Activated CD4-positive, alpha-beta T cell treated with anti-CD3 and anti-CD28 coated beads, Interleukin-2, amount 10 ng/mL, durations not matched to agents 24 days and 14 days (primary cell): Measurements from ENCODE around the gene IQGAP2. TPM values are rescaled to one million over a fixed set of nuclear protein-coding genes. Genes with fewer than 3 reads are reported as not detected.
"Not testable (repeated sequence)": the region's sequence is repeated elsewhere in the genome, so short reads cannot be mapped to it uniquely, and the experiment has no call there.

Experiments
- DNase-seq: peaks from one replicate; pipeline ENCODE4 v3.0.0; 2022
- H3K27ac Mint-ChIP-seq: one replicate; pipeline ENCODE4 v1.8.0; 2022; ENCODE audit warnings: mild to moderate bottlenecking, mixed read lengths
- H3K27me3 Mint-ChIP-seq: one replicate; pipeline ENCODE4 v1.8.0; 2022; ENCODE audit warnings: mixed read lengths
- H3K36me3 Mint-ChIP-seq: one replicate; pipeline ENCODE4 v1.8.0; 2022; ENCODE audit warnings: low read depth, mild to moderate bottlenecking, mixed read lengths
- H3K4me1 Mint-ChIP-seq: one replicate; pipeline ENCODE4 v1.8.0; 2021; ENCODE audit warnings: mixed read lengths
- H3K4me3 Mint-ChIP-seq: one replicate; pipeline ENCODE4 v1.8.0; 2022; ENCODE audit warnings: mild to moderate bottlenecking, moderate library complexity, mixed read lengths
- H3K9me3 Mint-ChIP-seq: one replicate; pipeline ENCODE4 v1.8.0; 2021; ENCODE audit warnings: mixed read lengths
- intact Hi-C: fragments of 100-400 bp; cut with micrococcal nuclease; formaldehyde crosslinking; loops from one replicate; pipeline ENCODE4 v1.15.1; 2023
- total RNA-seq: library from RNA; stranded (reverse); gene quantifications from 2 replicates; pipeline ENCODE4 v1.2.3, GENCODE V29; 2022

Gene IQGAP2
- 37.3 and 39.3 TPM in 2 replicates for total RNA-seq

DNA sequence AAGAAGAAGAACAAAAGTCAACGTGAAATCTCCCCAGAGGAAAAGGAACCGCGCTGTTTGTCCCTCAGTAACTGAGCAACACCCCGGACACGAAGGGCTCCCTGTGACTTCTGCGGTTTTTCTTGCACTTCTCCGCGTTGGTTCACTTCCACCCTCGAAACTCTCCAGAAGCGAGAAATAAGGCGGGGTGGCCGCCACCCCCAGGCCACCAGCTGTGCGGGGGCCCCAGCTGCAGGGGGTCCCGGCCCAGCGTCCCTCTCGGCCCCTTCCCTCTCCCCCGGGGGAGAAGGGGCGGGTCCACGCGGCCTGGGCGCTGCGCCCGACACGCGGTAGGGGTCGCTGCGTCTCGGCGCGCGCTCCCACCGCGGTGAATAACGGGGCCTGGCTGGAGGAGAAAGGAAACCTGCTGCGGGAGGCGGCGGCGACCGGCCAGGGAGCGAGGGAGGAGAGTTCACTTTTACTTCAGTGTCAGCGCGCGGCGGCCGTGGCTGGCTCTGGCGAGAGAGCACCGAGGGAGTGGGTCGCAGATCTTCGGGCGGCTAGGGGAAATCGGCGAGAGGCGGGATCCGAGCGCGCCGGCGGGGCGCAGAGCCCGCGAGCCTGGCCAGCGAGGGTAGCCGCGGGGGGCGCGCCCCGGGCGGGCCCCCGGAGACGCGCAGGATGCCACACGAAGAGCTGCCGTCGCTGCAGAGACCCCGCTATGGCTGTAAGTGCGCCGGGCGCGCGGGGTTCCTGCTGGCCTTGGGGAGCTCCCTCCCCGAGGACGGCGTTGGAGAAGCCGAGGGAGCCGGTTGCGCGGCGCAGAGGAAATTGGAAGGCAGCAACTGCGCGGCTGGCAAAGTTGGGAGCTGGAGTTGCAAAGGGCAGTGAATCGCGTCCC, at the start of gene IQGAP2:
Gene IQGAP2 (plus strand): TSS at position 400 of the 880 bp plus-strand sequence. CDS start 261 bp downstream, at position 661.
- H3K4me1 Mint-ChIP-seq = peaks cover 57% of the 10 kb centered on the region
- H3K4me3 Mint-ChIP-seq = peak within 1 kb of the TSS; percentile 95
- H3K36me3 Mint-ChIP-seq = peaks cover 15% of the 10 kb centered on the region
- no peaks in the 10 kb centered on the region for H3K9me3 Mint-ChIP-seq
- H3K27ac Mint-ChIP-seq = peak within 1 kb of the TSS; percentile 99
- peak; percentile 96 for DNase-seq
- intact Hi-C loops = loop anchor here (1.0 to 10.0 kb wide), 11 partner anchors 35 to 1826 kb away; partner anchors contain the start of genes GFM2 and NSA2
- peaks cover 7% of the 10 kb centered on the region for H3K27me3 Mint-ChIP-seq

GRCh38 chr5:76356887-76357286, 46.2 kb upstream of the IQGAP2 start:
- intact Hi-C loops = no loop called here
- Mint-ChIP-seq H3K27ac (no peak overlapping the region), H3K36me3 (no peaks in the 10 kb centered on the region), H3K4me3 (no peak overlapping the region), H3K9me3 (no peaks in the 10 kb centered on the region), H3K4me1 (no peaks in the 10 kb centered on the region), H3K27me3 (peaks cover 7% of the 10 kb centered on the region)
- DNase-seq = no peak

GRCh38 chr5:76363352-76364225, 39.5 kb upstream of the IQGAP2 start:
- DNase-seq = no peak
- no peaks in the 10 kb centered on the region for H3K9me3 Mint-ChIP-seq
- no peak overlapping the region for H3K4me3 Mint-ChIP-seq
- no peak overlapping the region for H3K27ac Mint-ChIP-seq
- peaks cover 4% of the 10 kb centered on the region for H3K27me3 Mint-ChIP-seq
- intact Hi-C loops = no loop called here
- H3K36me3 Mint-ChIP-seq = peaks cover 2% of the 10 kb centered on the region
- peaks cover 15% of the 10 kb centered on the region for H3K4me1 Mint-ChIP-seq

- Mint-ChIP-seq H3K27me3 (peaks cover 2% of the 10 kb centered on the region), H3K36me3 (peaks cover 2% of the 10 kb centered on the region), H3K4me1 (peaks cover 20% of the 10 kb centered on the region), H3K9me3 (peaks cover 4% of the 10 kb centered on the region), H3K27ac (no peak overlapping the region), H3K4me3 (no peak overlapping the region)
- no peak for DNase-seq
- intact Hi-C loops = no loop called here
Observed at GRCh38 chr5:76364226-76364589, 38.9 kb upstream of the IQGAP2 start.

DNA sequence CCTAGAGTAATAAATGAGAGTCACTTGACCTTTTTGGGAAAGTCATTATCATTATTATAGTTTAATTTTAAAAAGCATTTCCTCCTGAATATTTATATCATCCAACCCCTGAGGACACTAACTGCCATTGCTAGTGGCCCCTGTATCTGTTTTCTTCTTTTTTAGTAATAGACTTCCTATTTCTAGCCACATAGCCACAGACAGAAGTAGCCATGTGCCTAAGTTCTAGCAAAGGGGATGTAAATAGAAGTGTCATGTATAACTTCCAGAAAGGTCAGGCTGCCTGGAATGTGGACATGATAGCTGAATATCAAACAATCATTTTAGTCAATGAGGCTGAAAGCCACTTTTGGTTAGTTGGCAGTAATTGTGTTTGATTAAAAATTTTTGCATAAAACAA, 37.5 kb upstream of the IQGAP2 start:
- peaks cover 2% of the 10 kb centered on the region for H3K36me3 Mint-ChIP-seq
- peaks cover 4% of the 10 kb centered on the region for H3K9me3 Mint-ChIP-seq
- peaks cover 20% of the 10 kb centered on the region for H3K4me1 Mint-ChIP-seq
- DNase-seq = no peak
- intact Hi-C loops = no loop called here
- no peaks in the 10 kb centered on the region for H3K27me3 Mint-ChIP-seq
- H3K27ac Mint-ChIP-seq = no peak overlapping the region
- no peak overlapping the region for H3K4me3 Mint-ChIP-seq

GRCh38 chr5:76366596-76366995, 36.5 kb upstream of the IQGAP2 start:
- Mint-ChIP-seq H3K9me3 (peaks cover 4% of the 10 kb centered on the region), H3K27me3 (no peaks in the 10 kb centered on the region), H3K4me1 (peaks cover 20% of the 10 kb centered on the region), H3K27ac (no peak overlapping the region), H3K36me3 (peaks cover 2% of the 10 kb centered on the region), H3K4me3 (no peak overlapping the region)
- DNase-seq = no peak
- intact Hi-C loops = no loop called here

- H3K27me3 Mint-ChIP-seq = no peaks in the 10 kb centered on the region
- H3K36me3 Mint-ChIP-seq = peaks cover 2% of the 10 kb centered on the region
- H3K4me3 Mint-ChIP-seq = no peak overlapping the region
- H3K9me3 Mint-ChIP-seq = peaks cover 4% of the 10 kb centered on the region
- peak; percentile 68 for DNase-seq
- intact Hi-C loops = loop anchor here (1.0 to 2.0 kb wide), 4 partner anchors 35 to 180 kb away; no protein-coding TSS in a partner anchor
- peak overlapping the region; percentile 84 for H3K27ac Mint-ChIP-seq
- H3K4me1 Mint-ChIP-seq = peaks cover 24% of the 10 kb centered on the region
Observed at GRCh38 chr5:76367623-76368371, 35.3 kb upstream of the IQGAP2 start.

GRCh38 chr5:76368941-76369340, 34.1 kb upstream of the IQGAP2 start:
- intact Hi-C loops = loop anchor here (1.0 to 2.0 kb wide), 4 partner anchors 33 to 178 kb away; no protein-coding TSS in a partner anchor
- H3K36me3 Mint-ChIP-seq = peaks cover 2% of the 10 kb centered on the region
- H3K27me3 Mint-ChIP-seq = no peaks in the 10 kb centered on the region
- DNase-seq = no peak
- H3K4me3 Mint-ChIP-seq = no peak overlapping the region
- peak overlapping the region; percentile 84 for H3K27ac Mint-ChIP-seq
- peaks cover 23% of the 10 kb centered on the region for H3K4me1 Mint-ChIP-seq
- peaks cover 4% of the 10 kb centered on the region for H3K9me3 Mint-ChIP-seq

DNA sequence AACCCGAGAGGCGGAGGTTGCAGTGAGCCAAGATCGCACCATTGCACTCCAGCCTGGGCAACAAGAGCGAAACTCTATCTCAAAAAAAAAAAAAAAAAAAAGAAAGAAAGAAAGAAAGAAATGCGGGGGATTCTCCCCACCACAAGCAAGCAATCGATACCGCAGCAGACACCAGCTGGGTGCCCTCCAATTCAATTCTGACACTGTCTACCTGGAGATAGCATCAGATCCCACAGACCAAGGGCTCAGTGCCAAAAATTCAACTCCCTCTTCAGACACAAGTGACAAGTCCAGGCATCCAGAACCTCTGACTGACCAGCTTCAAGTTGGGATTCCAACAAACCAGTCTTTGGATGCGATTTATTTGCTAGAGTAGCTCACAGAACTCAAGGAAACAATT, 33.4 kb upstream of the IQGAP2 start:
- H3K27me3 Mint-ChIP-seq, H3K27ac Mint-ChIP-seq, DNase-seq, H3K4me3 Mint-ChIP-seq, H3K9me3 Mint-ChIP-seq, H3K36me3 Mint-ChIP-seq: not testable (repeated sequence)
- H3K4me1 Mint-ChIP-seq = peaks cover 20% of the 10 kb centered on the region
- intact Hi-C loops = loop anchor here (2.0 kb wide), 1 partner anchor 37 kb away; no protein-coding TSS in a partner anchor

DNA sequence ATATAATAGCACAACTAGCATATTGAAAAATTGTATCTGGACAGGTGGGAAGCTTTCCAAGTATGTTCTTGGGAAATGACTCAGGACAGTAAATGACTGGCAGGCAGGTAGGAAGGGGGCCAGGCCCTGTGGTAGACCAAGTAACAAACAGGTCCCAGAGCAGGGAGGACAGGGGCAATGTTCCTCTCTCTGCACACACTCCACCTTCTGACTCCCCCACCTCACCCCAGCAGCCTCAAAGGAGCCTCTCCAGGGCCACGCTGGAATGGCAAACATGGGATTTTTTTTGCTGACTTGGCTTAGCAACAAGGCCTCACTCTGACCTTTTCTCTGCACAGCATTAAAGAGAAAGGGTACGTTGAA, 31.1 kb upstream of the IQGAP2 start:
- Mint-ChIP-seq H3K27me3 (no peaks in the 10 kb centered on the region), H3K27ac (no peak overlapping the region), H3K36me3 (peaks cover 2% of the 10 kb centered on the region), H3K4me1 (peaks cover 20% of the 10 kb centered on the region), H3K4me3 (no peak overlapping the region), H3K9me3 (peaks cover 4% of the 10 kb centered on the region)
- DNase-seq = no peak
- intact Hi-C loops = no loop called here

DNA sequence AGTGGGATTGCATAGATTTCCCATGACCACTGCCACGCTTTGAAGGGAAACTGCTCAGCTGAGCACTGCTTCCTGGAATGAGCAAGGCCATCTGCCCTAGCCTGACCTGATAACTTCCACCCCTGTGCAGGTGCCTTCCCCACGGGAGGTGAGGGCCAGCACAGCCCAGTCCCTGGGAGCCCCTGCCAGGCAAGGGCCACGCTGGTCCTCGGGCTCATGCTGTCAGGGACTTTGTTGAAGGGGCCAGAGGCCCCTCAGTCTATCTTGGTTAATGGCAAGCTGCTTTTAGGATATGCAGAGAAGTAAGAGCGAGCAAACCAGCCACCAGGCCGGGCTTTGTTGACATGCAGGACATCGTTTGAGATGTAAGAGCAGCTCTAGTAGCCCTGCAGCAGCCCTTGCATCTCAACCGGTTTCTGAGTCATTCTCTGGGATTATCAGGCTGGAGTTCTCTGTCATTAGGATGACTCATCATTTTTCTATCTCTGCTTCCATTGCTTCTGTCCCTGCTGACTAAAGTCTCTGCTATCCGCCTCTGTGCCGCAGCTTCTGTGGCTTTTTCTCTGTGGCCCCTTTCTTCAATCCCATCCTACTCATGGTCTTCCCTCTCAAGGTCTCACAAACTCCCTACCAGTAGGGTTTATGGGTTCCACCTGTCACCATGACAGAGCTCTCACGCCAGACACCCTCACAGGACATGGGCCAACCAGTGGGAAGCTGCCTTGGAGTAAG, 30.6 kb upstream of the IQGAP2 start:
- no peak for DNase-seq
- no peak overlapping the region for H3K27ac Mint-ChIP-seq
- H3K9me3 Mint-ChIP-seq = peaks cover 4% of the 10 kb centered on the region
- H3K4me1 Mint-ChIP-seq = peaks cover 18% of the 10 kb centered on the region
- peaks cover 2% of the 10 kb centered on the region for H3K36me3 Mint-ChIP-seq
- H3K27me3 Mint-ChIP-seq = no peaks in the 10 kb centered on the region
- H3K4me3 Mint-ChIP-seq = no peak overlapping the region
- intact Hi-C loops = no loop called here

DNA sequence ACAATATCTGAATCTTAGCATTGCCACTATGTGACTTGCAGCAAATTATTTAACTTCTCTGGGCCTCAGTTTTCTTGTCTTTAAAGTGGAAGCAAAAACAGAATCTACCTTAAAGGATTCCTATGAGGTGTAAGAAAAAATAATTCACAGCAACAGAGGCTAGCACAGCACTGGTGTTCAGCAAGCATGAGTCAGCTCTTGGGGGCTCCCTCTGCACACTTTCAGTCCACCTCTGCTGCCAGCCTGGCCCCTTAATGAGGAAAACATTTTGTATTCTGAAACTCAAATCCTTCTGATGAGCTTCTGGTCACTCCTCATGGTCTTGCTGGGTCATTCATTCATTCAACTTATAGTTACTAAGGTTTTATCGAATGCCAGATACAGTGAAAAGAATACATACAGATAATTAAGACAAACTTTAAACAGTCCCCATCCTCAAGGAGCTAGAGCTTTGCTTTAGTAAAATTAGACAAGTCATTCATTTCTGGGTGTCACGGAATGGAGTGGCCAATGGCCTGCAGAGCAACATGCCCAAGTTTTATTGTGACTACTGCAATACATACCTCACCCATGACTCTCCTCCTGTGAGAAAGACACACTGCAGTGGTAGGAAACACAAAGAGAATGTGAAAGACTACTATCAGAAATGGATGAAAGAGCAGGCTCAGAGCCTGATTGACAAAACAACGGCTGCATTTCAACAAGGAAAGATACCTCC, 26.8 kb upstream of the IQGAP2 start:
- intact Hi-C loops = no loop called here
- no peak for DNase-seq
- Mint-ChIP-seq H3K36me3 (no peaks in the 10 kb centered on the region), H3K4me3 (no peak overlapping the region), H3K4me1 (peaks cover 25% of the 10 kb centered on the region), H3K27me3 (no peaks in the 10 kb centered on the region), H3K27ac (no peak overlapping the region), H3K9me3 (no peaks in the 10 kb centered on the region)
